CD4-positive, alpha-beta T cell treated with Interleukin-15 for 1 hour (primary cell): ENCODE data around the gene ADAP1.
"Not testable (repeated sequence)": the region's sequence is repeated elsewhere in the genome, so short reads cannot be mapped to it uniquely, and the experiment has no call there.

ENCODE experiments used
- DNase-seq: peaks from one replicate; pipeline ENCODE4 v3.0.0-alpha.2; 2020

ADAP1 gene

DNA sequence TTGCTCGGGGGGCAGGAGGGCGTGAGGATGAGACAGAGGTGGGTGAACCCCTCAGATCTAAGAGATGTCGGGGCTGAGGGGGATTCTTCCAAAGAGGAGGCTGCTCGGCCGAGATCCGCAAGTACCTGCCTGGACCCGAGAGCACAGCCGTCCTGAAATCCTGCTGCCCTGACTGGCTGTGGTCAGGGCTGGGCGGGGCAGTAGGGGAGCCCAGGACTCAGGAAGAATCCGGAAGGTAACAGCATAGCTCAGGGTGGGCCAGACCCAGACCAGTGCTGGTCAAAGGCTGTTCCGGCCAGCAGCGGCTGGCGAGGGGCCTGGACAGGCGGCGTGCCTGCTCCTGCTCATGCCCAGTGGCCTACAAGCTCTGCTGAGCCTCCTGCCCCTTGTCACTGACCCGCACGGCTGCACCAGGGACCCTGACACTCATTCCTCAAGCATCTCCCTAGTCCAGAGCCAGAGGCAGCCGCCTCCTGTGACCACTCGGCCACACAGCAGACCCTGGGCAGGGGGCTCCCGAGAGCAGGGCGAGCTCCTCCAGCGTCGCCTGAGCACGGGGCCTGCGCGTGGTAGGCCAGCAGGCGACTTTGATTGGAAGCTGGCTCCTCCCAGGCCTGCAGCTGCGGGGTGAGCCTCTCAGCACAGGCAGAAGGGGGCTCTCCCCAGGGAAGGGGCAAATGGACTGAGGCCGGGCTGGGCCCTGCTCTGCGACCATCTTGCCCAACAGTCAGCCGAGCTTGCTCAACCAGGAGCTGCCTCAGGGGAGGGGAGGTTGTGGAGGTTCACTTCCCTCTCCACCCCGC is 3.1 kb upstream of the ADAP1 start:
- DNase-seq = peak; percentile 60

DNA sequence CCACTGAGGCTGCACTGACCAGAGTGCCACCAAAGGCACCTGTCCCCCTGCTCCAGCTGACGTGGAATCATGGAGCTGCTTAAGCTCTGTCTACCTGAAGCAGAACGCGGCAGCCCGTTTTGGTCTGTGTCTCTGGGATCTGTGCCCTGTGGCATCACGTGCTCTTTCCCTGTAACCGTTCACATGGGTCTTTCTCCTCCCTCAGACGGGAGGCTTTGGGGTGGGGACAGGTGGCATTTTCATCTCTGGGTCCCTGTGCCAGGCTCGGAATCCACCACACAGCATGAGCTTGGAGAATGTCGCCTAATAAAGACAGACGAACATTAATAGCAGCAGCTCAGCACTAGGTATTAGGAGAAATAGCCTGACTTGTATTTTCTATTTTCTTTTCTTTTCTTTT is 1.6 kb upstream of the ADAP1 start:
- DNase-seq = no peak

DNA sequence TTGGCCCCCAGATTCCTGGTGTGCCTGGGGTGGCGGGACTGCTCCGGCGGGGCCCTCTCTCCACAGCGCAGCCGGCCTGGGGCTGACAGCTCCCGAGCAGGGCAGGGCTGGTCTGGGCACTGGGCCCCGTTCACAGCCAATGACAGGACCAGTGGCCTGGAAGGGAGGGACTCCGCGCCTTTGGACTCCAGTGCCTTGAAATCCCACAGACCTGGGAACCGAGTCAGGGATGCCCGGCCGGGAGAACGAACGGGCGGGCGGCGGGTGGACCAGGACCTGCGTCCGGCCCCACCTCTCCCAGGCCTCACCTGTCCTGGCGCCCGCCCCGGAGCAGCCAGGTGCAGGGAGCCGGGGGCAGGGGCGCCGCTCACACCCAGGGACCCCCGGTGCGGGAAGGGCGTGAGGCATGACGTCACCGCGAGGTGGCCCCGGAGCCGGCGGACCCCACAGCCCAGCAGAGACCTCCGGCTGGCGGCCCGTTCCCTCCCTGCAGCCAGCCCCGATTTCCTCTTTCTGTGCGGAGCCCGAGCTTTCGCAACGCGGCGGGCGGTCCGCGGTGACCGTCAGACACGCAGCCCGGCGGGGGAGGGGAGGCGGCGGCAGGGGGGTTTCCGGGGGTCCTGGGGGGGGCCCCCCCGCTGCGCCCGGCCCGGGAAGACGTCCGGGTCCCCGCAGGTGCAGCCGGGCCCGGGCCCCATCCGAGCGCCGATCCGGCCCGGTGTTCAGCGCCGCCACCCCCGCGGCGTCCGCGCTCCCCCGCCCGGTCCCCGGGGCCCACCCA is 743 bp downstream of the ADAP1 start:
- peak; percentile 66 for DNase-seq

DNA sequence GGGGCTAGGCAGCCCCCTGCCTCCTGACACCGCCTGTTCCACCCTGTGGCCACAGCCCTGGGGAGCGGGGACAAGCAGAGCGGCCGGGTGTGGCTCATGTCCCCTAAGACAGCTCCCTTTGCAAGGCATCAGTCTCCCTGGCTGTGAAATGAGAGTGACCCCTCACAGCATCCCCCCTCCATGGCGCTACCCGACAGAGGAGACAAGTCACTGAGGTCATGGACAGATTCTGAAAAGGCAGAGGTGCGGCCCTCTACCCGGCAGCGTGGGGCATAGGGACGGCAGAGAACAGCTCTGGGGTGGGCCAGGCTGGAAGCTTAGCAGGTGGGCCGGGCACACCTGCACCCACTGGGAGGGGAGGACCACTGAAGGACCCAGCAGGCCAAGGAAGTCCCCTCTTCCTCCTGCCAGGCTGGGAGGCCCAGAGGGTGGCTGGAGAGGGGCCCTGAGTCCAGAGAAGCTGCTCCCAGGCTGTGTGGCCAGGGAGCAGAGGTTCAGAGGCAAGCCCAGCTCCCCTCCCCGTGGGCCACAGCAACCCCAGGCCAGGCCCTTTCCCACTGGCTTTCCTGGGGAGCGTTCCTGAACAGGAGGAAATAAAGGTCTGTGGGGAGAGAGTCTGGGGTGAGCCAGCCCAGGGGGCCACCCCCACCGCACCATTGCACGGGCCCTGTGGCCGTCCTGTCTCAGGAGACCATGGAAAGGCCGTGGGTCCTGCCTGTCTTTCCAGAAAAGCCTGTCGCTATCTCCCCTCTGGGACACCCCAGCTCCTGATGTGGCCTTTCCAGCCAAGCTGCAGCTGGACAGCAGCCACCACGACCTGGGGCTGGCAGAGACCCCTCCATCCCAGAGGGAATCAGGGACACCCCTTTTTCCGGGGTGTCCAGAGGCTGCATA is 1.7 kb downstream of the ADAP1 start:
- DNase-seq = no peak

- no peak for DNase-seq
These were observed 2.5 kb downstream of the ADAP1 start for GRCh38 chr7:951881-952547.

DNA sequence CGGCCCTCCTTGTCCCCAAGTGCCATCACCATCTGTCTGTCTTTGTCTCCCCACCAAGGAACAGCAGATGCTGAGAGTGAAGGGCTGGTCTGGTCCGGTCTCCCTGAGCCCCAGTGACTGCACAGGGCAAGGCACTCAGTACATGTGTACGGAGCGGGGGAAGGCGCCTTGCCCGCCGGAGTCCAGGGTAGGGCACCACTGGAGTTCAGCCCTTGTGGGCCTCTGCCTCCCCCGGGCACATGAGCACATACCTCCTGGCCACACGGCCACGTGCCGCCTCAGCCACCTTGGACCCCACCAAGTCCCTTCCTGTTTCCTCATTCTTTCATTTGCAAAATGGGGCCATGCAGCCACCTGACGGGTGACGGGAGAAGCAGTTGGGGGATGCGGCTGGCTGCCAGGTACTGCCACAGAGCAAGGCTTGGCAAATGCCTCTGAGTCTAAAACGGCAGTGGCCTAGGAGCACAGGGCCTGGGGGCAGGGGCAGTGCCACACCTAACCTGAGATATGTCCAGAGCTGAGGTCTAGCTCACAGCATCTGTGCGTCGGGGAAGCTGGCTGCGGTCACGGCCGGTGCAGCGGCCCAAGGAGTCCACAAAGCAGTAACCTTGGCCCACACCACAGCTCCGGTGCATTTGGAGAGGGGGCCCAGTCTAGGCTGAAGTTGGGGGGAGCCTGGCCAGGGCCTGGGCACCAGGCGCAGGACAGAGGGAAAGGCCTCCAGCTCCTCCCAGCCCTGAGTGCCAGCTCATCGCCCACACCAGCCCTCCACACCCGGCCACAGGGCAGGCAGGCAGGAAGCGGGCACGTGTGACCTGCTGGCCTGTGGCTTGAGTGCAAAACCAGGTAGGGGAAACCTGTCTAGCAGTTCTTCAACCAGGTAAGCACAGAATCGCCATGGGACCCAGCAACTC is 5.2 kb downstream of the ADAP1 start:
- no peak for DNase-seq

DNA sequence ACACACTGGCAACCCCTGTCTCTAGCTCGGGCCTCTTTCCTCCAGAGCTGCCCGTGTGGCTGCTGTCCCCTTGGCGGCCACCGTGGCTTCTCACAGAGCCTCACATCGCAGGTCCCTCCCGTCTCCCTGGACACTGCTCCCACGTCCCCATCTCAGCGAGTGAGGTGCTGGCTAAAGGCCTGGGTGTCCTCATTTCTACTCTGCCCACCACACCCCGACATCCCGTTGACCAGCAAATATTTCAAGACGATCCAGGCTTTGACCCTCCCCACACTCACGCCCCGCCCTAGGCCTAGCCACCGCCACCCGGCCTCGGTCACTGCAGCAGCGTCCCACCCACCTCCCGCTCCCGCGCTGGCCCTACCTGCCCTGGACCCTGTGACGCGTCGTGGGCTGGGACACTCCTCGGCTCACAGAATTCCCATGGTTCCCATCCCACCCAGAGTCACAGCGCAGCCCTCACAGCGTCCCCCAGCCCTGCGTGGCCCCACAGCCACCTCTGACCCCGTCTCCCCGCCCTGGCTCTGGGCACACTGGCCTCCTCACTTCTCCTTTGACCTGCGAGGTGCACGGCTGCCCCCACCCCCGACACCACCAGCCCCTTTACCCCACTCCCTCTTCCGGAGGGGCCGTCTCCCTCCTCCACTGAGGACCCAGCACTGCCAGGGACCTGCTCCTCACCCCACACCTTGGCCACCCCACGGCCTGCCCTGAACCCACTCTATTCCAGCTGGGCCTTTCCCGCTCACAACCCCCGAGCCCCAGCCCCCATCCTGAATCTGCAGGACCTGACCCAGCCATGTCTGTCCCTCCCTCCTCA is 6.9 kb downstream of the ADAP1 start:
- no peak for DNase-seq

DNA sequence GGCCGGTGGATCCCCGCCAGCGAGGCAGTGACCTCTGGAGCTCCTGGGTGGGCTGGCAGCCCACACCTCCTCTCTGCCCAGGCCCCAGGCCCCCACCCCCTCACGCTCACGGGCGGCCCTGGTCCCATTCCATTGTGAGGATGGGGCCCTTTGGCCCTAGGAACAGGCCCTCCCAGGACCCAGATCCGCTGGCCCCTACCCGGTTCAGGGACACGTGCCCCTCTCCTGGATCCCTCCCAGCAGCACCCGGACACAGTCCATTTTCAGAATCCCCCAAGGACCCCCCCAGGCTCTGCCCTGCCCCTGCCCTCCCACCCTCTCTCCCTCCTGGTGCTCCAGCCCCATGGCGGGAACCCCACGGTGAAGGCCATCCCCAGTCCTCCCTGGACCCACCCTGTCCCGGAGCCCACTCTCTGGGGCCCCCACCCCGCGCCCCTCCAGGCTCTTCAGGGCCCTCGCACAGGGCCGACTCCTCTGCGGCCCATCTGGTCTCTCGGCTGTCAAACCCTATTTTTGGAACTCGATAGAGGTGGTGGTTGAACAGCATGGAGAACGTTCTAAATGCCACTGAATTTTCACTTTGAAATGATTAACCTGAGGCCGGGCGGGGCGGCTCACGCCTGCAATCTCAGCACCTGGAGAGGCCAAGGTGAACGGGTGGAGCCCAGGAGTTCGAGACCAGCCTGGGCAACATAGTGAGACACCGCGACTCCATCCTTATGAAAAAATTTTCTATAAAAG is 8.1 kb downstream of the ADAP1 start:
- DNase-seq = no peak

- DNase-seq = no peak
These were observed 8.8 kb downstream of the ADAP1 start for GRCh38 chr7:945556-946255.

DNA sequence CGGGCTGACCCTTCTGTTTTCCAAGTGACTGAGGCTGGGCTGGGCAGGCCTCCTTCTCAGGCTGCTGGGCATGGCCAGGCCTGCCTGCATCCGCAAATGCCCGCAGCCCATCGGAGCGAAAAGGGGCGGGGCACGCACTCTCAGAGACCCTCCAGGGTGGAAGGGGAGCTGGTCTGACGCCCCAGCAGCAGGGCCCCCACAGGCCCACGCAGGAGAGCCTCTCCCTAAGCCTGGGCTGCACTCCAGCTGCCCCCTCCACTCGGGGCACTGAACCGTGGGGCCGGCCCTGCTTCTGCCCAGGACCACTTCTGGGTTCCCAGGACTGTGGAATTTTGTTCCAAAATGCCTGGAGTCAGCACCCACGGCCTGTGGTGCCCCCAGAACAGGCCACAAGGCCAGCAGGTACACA is 9.3 kb downstream of the ADAP1 start:
- no peak for DNase-seq

DNA sequence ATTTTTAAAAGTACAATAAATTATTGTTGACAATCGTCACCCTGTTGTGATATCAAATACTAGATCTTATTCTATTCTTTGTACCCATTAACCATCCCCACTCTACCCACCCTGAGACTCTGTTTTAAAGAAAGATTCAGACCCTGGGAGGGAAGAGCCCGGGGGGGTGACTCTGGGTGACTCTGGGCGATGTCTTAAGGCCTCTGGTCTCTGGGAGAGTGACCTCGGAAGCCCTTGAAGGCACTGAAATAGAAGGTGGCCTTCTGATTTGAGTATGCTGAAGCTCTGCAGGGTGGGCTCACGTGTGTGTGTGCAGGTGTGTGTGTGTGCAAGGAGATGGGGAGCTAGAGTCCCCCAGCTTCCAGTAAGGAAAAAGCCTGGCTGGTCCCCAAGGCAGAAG is 9.7 kb downstream of the ADAP1 start:
- peak; percentile 8 for DNase-seq

DNA sequence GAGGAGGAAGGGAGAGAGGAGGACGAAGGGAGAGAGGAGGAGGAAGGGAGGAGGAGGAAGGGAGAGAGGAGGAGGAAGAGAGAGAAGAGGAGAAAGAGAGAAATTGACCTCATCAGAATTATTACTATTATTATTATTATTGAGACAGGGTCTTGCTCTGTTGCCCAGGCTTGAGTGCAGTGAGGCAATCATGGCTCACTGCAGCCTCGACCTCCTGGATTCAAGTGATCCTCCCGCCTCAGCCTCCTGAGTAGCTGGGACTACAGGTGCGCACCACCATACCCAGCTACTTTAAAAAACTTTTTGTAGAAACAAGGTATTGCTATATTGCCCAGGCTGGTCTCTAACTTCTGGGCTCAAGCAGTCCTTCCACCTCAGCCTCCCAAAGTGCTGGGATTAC is 10.7 kb downstream of the ADAP1 start:
- not testable (repeated sequence) for DNase-seq

DNA sequence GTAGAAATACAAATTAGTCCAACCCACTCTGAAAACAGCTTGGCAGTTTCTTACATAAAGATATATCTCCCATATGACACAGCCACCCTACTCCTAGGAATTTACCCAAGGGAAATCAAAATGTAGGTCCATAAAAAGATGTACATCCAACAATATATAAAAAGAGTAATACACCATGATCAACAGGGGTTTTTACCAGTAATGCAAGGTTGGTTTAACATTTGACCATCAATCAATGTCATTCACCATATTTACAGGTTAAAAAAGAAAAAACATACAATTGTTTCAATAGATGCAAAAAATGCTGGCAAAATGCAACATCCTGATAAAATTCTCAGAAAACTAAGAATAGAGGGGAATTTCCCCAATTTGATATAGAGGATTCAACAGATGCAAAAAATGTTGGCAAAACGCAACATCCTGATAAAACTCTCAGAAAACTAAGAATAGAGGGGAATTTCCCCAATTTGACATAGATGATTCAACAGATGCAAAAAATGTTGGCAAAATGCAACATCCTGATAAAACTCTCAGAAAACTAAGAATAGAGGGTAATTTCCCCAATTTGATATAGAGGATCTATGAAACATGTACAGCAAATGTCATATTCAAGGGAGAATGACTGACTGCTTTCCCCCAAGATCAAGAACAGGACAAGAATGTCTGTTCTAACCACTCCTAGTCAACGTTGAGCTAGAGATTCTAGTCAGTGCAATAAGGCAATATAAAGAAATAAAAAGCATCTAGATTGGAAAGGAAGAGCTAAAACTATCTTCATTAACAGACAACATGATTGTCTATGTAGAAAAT is 13.7 kb downstream of the ADAP1 start:
- no peak for DNase-seq

DNA sequence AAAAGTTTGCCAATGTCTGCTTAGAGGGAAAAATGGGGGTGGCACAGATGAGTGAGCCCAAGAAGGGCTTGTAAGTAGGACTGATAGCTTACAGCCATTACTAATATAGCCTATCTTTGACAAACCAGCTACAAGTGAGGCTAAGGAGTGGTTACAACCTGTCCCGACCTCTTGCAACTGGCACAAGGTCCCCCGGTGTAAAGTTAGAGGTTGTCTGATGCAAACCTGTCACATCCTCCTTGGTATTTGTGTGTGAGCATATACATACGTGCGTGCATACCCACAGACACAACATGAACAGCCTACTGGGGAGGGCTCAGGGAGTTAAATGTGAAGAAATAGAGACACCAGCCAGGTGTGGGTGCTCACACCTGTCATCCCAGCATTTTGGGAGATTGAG is 14.6 kb downstream of the ADAP1 start:
- DNase-seq = peak; percentile 9

- peak; percentile 5 for DNase-seq
These were observed 15.8 kb downstream of the ADAP1 start for GRCh38 chr7:938546-939185.

GRCh38 chr7:937856-938484 is 16.5 kb downstream of the ADAP1 start:
- peak; percentile 1 for DNase-seq

DNA sequence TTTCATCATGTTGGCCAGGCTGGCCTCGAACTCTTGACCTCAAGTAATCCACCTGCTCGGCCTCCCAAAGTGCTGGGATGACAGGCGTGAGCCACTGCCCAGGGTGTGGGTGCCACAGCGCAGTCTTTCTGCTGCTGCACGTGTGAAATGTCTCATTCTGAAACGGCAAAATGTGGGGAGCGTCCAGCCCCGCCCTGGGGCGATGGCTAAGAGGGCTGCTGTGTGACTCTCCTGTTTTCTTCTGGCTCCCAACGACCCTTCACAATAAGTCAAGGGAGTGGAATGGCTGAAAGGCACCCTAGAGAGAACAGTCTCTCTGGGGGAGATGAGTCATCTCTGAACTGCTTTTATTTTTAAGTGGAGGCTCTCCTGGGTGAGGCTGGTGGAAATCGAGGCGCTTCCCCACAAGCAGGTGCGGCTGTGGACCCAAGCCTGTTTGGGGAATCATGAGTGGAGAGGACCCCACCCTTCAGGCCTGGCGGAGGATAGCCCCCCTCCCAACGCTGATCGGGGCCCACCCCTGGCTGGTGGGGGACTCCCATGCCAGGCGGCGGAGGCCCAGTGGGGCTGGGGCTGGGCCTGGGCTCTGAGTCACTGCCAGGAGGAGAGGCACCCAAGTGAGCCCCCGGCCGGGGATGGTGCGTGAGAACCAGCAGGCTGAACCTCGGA is 18.0 kb downstream of the ADAP1 start:
- peak; percentile 16 for DNase-seq
